ENCODE results near the gene MTTP.

MTTP gene

GRCh38 chr4:99642725-99643489 lies 68.3 kb downstream of the MTTP start:
- no peak for DNase-seq (ENCODE audit: low spot score)

- no peak for DNase-seq (ENCODE audit: low spot score)
Measured at GRCh38 chr4:99644453-99644852, 69.8 kb downstream of the MTTP start.

- DNase-seq (ENCODE audit: low spot score), result no peak
Measured at GRCh38 chr4:99645036-99645435, 70.4 kb downstream of the MTTP start.

DNA sequence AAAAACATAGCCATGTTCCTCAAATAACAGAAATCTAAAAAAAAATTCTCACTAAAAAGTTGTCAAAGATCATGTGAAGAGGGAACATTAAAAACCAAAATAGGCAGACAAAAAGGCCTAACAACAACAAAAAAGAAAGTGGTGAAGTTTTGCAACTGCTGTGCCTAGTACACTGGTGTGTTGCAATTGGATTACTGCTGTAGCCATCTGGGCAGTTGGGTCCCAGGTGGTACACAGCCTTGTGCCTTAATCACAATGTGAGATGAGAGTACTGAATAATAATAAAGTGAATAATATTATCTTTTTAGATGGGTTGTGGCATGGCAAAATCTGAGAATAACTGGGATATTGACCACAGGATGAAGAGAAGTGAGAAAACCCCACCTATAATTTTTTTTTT lies 71.0 kb downstream of the MTTP start:
- no peak for DNase-seq (ENCODE audit: low spot score)

- DNase-seq (ENCODE audit: low spot score), result no peak
Measured at GRCh38 chr4:99647071-99647470, 72.4 kb downstream of the MTTP start.

DNA sequence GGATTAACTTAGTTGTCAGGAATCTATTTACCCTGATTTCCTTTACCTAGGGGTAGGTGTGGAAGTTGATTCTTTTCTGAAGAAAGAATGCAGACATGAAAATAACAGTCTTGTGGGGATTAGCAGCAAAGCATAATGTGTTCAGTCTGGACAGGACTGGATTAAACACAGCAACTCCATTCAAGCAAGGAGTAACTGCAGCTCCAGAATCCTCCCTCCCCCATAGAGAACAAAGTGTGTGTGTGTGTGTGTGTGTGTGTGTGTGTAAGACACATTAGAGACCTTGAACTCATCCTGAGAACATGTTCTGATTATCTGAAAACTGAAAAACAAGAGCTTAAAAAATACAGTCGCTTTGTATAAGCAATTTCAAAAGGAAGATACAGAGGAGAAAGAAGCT lies 73.7 kb downstream of the MTTP start:
- no peak for DNase-seq (ENCODE audit: low spot score)

- DNase-seq (ENCODE audit: low spot score), result no peak
Measured at GRCh38 chr4:99649208-99649607, 74.6 kb downstream of the MTTP start.

DNA sequence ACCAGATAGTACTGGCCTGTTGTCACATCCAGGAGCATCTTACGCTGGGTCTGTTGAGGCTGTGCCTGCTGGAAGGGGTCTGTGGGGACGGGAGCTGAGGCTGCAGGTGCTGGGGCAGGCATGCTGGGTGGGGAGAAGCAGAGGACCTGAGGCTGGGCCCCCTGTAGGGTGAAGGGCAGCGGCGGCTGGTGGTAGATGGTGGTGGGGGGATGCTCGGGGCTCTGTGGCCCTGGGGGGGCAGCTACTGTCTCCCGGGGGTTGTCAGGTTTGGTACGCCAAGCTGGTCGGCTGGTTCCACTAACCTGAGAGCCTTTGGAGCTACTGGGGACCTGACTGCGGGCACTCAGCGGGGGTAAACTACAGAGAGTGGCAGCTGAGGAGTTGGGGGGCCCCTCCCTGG lies 75.2 kb downstream of the MTTP start:
- DNase-seq (ENCODE audit: low spot score), result no peak

GRCh38 chr4:99651016-99651769 lies 76.6 kb downstream of the MTTP start:
- DNase-seq (ENCODE audit: low spot score), result no peak

DNA sequence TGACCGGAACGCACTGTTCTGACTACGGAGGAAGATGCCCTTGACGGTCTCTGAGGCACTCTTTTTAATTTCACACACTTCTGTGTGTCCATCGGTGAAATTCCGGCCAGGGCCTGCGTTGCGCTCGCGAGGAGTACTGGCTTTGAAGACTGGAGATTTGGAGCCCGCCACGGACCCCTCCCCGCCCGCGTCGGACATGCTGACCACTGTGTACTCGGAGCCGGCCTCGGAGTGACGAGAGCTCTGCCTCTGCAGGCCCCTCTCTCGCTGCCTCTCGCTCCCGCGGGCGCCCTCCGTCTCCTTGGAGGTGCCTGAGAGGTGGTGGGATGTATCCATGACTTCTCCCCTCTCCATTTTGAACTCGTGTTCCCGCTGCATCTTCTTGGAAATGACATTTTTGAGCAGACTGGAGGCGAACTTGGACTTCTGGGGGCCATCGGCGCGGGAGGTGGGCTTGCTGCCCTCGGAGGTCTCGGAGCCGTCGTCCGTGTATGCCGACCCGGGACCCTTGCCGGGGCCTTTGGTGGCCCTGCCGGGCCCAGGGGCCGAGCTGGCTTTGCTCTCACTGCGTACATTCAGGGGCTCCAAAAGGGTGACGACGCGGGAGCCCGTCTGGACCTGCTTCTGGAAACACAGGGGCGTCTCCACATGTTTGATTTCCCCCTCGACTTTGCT lies 77.3 kb downstream of the MTTP start:
- no peak for DNase-seq (ENCODE audit: low spot score)

DNA sequence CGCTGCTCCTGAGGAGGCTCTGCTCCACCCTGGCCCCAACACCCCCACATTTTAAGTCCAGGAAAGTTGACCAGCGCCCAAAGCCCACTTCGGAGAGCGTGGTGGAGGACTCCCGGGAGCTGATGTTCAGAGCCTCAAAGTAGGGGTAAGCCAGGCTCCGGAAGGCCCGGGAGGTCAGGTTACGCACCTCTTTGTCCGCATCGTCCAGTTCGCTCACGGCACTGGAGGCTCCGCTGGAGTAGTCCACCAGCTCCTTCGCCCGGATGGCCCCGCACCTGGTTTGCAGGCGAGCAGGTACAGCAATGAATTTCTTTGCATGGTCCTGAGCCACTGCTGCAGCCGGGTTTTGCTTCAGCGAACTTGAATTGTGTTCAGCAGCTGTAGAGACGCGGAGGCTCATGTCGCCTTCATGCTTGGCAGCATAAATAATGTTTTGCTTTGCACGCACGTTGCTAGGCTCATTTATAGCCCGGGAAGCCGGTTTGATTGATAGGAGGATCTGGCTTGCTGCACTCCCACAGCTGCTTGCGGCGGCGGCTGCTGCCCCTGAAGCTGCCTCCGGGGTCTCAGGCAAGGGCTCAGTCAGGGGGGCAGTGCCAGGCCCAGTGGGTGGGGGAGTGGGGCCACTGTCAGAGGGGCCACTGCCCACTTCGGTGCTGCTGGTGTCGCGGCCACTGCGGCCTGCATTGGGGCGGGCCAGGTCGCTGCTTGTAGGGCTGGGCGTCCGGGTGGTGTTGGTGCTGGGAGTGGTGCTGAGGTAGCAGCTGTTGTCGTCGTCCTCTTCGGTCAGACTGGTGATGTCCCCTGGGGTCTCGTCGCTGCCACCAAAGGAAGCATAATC lies 78.2 kb downstream of the MTTP start:
- DNase-seq (ENCODE audit: low spot score), result no peak

- no peak for DNase-seq (ENCODE audit: low spot score)
Measured at GRCh38 chr4:99653916-99654315, 79.3 kb downstream of the MTTP start.

- DNase-seq (ENCODE audit: low spot score), result no peak
Measured at GRCh38 chr4:99654361-99654761, 79.7 kb downstream of the MTTP start.

GRCh38 chr4:99655308-99656081 lies 80.9 kb downstream of the MTTP start:
- DNase-seq (ENCODE audit: low spot score), result no peak

DNA sequence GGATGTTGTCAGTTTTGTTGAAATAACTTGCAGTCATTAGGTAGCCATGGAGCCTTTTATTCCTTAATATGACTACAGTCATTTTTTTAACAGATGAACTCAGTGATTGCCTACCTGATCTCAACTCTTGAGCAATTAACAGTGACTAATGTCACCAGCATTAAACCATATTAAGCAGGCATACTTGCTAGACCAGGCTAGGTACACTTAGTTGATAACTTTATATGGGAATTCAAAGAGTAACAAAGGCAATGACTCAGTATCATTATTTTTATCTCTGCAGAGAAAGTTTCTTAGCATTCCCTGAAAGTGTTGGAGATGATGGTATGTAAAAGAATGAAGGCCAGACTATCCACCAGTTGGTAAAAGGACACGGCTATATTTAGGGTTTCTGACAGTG lies 83.2 kb downstream of the MTTP start, which contains the start of gene C4orf54:
TSS of gene C4orf54 (minus strand) at position 31 of the 400 bp plus-strand sequence. CDS start 3,180 bp downstream, outside the sequence.
- no peak for DNase-seq (ENCODE audit: low spot score)

DNA sequence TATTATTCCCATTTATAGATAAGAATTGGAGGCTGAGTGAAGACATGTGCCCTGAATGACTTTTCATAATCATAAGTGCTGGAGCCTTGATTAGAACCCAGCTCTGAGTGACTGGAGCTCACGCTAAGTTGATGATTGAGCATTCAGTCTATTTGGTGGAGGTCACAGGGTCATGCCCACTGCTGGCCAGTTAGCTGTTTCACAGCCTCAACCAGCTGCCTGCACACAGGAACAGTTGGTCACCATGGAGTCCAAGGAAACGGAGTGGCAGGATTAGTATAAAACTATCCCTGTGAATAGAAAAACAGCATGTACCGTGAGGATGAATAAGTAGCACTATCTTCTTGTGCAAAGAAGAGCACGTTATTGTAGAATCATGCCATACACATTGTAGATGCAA lies 84.0 kb downstream of the MTTP start:
- no peak for DNase-seq (ENCODE audit: low spot score)

GRCh38 chr4:99661907-99662306 lies 87.3 kb downstream of the MTTP start:
- no peak for DNase-seq (ENCODE audit: low spot score)

DNA sequence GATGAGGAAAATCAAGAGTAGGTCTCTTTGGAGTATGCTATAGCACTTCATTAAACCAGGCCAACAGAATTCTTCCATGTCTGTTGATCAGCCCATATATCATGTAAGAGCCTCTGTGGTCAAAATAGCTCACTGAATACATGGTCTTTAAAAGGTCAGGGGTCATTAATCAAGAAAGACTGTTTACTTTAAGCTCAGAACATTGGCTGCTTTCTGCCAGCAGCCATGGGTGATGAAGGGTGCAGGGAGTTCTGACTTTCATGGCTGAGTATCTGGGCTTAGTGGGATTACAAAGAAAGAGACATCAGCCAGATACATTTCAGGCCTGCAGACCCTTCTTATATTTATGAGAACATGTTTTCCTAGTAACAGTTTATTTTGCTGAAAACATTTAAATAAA lies 90.1 kb downstream of the MTTP start:
- DNase-seq (ENCODE audit: low spot score), result no peak

- DNase-seq (ENCODE audit: low spot score), result no peak
Measured at GRCh38 chr4:99665983-99666382, 91.4 kb downstream of the MTTP start.

DNA sequence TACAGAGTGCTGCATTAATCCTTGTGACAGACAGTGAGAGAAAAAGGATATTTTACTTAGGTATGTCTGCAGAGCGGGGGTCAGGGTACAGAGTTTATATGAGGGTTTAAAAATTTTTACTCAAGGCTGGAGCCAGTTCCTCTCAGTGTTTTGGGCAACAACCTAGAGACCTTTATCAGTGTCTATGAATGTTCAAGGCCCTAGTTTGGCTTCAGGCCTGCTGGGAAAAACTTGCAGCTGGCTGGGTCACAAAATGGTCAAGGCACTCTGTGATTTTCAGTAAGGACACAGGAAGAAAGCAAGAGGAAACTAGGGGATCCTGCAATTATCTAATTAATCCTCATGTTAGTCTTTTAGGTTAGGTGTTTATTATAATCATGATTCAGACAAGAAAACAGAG lies 93.8 kb downstream of the MTTP start:
- DNase-seq (ENCODE audit: low spot score), result no peak

DNA sequence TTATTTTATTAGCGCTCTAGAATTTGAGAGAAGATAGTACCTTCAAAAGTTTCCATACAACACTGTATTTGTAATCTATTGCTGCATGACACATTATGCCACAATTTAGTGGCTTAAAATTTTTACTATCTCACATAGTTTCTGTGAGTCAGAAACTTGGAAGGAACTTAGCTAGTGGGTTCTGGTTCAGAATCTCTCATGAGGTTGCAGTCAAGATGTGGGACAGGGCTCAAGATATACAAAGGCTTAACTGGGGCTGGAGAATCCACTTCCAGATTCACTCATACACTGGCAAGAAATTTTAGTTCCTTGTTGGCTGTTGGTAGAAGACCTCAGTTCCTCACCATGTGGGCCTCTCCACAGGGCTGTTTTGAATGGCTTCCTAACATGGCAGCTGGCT lies 94.5 kb downstream of the MTTP start:
- DNase-seq (ENCODE audit: low spot score), result no peak
